ENCODE measurements around the gene CBX6.

CBX6 gene

DNA sequence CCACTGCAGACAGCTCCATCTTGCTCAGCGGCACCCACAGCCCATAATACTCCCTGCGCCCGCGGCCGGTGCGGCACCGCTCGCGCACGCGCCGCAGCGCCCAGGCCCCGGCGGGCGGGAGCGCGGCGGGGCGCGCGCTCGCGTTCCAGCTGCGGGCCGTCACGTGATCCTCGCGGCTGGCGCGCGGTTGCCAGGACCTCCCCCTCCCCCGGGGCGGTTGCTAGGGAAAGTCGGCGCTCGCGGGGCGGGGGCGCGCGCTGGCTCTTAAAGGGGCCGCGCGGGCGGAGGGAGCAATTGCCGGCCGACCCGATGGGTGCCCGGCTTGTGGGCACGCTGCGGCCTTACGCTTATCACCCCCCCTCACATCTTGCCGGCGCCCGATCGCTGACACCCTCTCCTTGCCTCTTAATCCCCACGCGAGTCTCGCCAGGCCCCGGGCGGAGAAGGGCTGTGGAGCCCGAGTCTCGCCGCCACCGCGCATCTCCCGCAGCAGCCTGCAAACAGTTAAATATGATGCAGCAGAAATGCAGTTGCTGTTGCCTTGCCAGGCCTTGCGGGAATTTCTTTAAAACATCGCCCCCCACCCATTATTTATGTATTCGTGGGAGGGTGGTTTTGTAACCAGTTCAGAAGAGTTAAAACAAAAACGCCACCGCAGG is at the start of gene CBX6:
TSS of gene CBX6 (minus strand) at position 45 of the 659 bp plus-strand sequence. CDS start at position 19, 26 bp downstream.
- in situ Hi-C loops (cut with HindIII; ENCODE audit: low sequenced_read_pairs) = no loop called here
- H3K4me3 ChIP-seq (ENCODE audit: low read depth, low read length) = peak within 1 kb of the TSS; percentile 73
- DNase-seq (ENCODE audit: low read depth) = peak; percentile 78
- TF ChIP-seq, protein P1, sequence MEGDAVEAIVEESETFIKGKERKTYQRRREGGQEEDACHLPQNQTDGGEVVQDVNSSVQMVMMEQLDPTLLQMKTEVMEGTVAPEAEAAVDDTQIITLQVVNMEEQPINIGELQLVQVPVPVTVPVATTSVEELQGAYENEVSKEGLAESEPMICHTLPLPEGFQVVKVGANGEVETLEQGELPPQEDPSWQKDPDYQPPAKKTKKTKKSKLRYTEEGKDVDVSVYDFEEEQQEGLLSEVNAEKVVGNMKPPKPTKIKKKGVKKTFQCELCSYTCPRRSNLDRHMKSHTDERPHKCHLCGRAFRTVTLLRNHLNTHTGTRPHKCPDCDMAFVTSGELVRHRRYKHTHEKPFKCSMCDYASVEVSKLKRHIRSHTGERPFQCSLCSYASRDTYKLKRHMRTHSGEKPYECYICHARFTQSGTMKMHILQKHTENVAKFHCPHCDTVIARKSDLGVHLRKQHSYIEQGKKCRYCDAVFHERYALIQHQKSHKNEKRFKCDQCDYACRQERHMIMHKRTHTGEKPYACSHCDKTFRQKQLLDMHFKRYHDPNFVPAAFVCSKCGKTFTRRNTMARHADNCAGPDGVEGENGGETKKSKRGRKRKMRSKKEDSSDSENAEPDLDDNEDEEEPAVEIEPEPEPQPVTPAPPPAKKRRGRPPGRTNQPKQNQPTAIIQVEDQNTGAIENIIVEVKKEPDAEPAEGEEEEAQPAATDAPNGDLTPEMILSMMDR (IDR thresholded peaks at IDR 0.05; ENCODE audit: low read depth, low read length, missing control alignments) = no peak

DNA sequence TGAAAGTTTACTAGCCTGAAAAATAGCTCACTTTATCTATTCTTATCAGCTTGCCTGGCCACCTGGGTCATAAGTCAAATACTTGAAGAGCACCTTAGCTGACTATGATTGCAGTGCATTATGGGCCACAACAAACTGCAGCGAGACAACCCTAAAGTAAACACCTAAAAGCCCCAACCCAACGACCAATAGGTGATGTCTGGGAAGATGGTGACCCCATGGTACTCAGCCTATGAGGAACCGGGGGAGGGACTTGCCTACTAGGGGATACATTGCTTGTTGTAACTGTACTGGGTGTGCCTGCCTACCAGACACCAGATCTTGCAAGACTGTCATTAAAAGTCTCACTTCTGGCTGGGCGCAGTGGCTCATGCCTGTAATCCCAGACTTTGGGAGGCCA is 49.8 kb upstream of the CBX6 start:
- in situ Hi-C loops (cut with HindIII; ENCODE audit: low sequenced_read_pairs) = loop anchor here (5.0 kb wide), 1 partner anchor 35 kb away; the partner anchor contains the start of gene APOBEC3A
- DNase-seq (ENCODE audit: low read depth) = no peak
- no peak overlapping the region for H3K4me3 ChIP-seq (ENCODE audit: low read depth, low read length)
- TF ChIP-seq, protein P1 (IDR thresholded peaks at IDR 0.05; ENCODE audit: low read depth, low read length, missing control alignments) = no peak

- no peak overlapping the region for H3K4me3 ChIP-seq (ENCODE audit: low read depth, low read length)
- DNase-seq (ENCODE audit: low read depth) = no peak
- in situ Hi-C loops (cut with HindIII; ENCODE audit: low sequenced_read_pairs) = loop anchor here (5.0 kb wide), 1 partner anchor 36 kb away; the partner anchor contains the start of gene APOBEC3A
- TF ChIP-seq, protein P1 (IDR thresholded peaks at IDR 0.05; ENCODE audit: low read depth, low read length, missing control alignments) = no peak
Measured at GRCh38 chr22:38921120-38921519, 49.1 kb upstream of the CBX6 start.

- TF ChIP-seq, protein P1 (IDR thresholded peaks at IDR 0.05; ENCODE audit: low read depth, low read length, missing control alignments) = no peak
- in situ Hi-C loops (cut with HindIII; ENCODE audit: low sequenced_read_pairs) = loop anchor here (5.0 kb wide), 1 partner anchor 38 kb away; the partner anchor contains the start of gene APOBEC3A
- no peak for DNase-seq (ENCODE audit: low read depth)
- H3K4me3 ChIP-seq (ENCODE audit: low read depth, low read length) = no peak overlapping the region
Measured at GRCh38 chr22:38919631-38920190, 47.7 kb upstream of the CBX6 start.

DNA sequence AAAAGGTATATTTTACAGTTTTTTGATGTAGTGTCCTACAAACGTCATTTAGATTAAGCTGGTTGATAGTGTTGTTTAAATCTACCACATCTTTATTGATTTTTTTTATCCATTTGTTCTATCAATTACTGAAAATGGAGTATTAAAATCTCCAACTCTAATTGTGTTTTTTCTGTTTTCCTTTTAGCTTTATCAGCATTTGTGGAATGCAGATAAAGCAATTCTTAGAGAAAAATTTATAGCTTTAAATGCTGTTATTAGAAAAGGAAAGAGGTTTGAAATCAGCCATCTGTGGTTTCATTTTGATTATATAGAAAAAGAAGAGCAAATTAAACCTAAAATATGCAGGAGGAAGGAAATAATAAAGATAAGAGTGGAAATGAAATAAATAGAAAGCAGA is 39.4 kb upstream of the CBX6 start:
- no peak overlapping the region for H3K4me3 ChIP-seq (ENCODE audit: low read depth, low read length)
- no peak for DNase-seq (ENCODE audit: low read depth)
- TF ChIP-seq, protein P1 (IDR thresholded peaks at IDR 0.05; ENCODE audit: low read depth, low read length, missing control alignments) = no peak
- in situ Hi-C loops (cut with HindIII; ENCODE audit: low sequenced_read_pairs) = no loop called here

DNA sequence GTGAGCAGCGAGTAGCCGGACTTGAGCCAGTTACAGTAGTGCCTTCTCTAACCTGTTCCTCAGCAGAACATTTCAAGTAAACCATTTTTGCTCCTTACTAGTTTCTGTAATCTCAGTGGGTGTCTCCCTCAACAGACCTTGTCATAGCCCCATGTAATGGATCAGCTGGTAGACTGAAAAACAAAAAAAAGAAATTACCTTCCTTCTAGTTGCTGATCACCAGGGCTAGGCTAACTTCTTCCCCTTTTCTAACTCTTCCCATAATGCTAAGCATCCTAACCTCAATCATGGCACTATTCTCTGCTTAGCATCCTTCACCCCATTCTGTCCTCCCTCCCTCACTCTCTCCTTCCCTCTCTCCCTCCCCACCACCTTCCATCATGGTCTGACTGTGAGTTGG is 35.8 kb upstream of the CBX6 start:
- TF ChIP-seq, protein P1 (IDR thresholded peaks at IDR 0.05; ENCODE audit: low read depth, low read length, missing control alignments) = no peak
- DNase-seq (ENCODE audit: low read depth) = no peak
- H3K4me3 ChIP-seq (ENCODE audit: low read depth, low read length) = no peak overlapping the region
- in situ Hi-C loops (cut with HindIII; ENCODE audit: low sequenced_read_pairs) = no loop called here

Data from astrocyte of the cerebellum (primary cell).